Hematopoietic multipotent progenitor cell treated with erythropoietin and hydrocortisone succinate and interleukin-3 and kit ligand, for 8 days (in vitro differentiated cells): ENCODE measurements around the gene AP3M1.

Experiments
- DNase-seq: peaks from one replicate; pipeline ENCODE4 v3.0.0-alpha.2; 2015

The AP3M1 gene

GRCh38 chr10:74077416-74077815 is 73.2 kb downstream of the AP3M1 start:
- no peak for DNase-seq

- no peak for DNase-seq
Observed at GRCh38 chr10:74076961-74077360, 73.7 kb downstream of the AP3M1 start.

GRCh38 chr10:74075906-74076305 is 74.7 kb downstream of the AP3M1 start:
- DNase-seq, result no peak

- no peak for DNase-seq
Observed at GRCh38 chr10:74072503-74072902, 78.1 kb downstream of the AP3M1 start.

GRCh38 chr10:74071157-74071556 is 79.5 kb downstream of the AP3M1 start:
- no peak for DNase-seq
